Stimulated activated CD4-positive, alpha-beta T cell treated with anti-CD3 and anti-CD28 coated beads, Interleukin-4, amount 100 ng/mL, for 4 hours (primary cell): ENCODE measurements around the gene NDUFB8.
"Not testable (repeated sequence)": the region's sequence is repeated elsewhere in the genome, so short reads cannot be mapped to it uniquely, and the experiment has no call there.

Source experiments
- DNase-seq, 2 experiments: peaks; one replicate each; pipeline ENCODE4 v3.0.0-alpha.2; 2020

Gene NDUFB8

GRCh38 chr10:100529475-100530298 is at the start of gene NDUFB8:
Gene NDUFB8, minus strand, starts transcription at chr10:100529871. Its CDS starts 20 bp downstream, at chr10:100529851.
- DNase-seq, result peak; percentile 82 to 84

GRCh38 chr10:100576282-100576635 is 46.6 kb upstream of the NDUFB8 start:
- no peak for DNase-seq

- DNase-seq, result no peak
Measured at GRCh38 chr10:100575585-100576281, 46.1 kb upstream of the NDUFB8 start.

- not testable (repeated sequence) for DNase-seq
Measured at GRCh38 chr10:100575146-100575545, 45.5 kb upstream of the NDUFB8 start.

GRCh38 chr10:100571084-100571856 is 41.6 kb upstream of the NDUFB8 start:
- DNase-seq, result no peak

GRCh38 chr10:100570506-100570905 is 40.8 kb upstream of the NDUFB8 start:
- no peak for DNase-seq

- DNase-seq, result no peak
Measured at GRCh38 chr10:100569687-100570481, 40.2 kb upstream of the NDUFB8 start.

- DNase-seq, result no peak
Measured at GRCh38 chr10:100568912-100569311, 39.2 kb upstream of the NDUFB8 start.

GRCh38 chr10:100567826-100568225 is 38.2 kb upstream of the NDUFB8 start:
- DNase-seq, result no peak

GRCh38 chr10:100567249-100567648 is 37.6 kb upstream of the NDUFB8 start:
- no peak for DNase-seq

GRCh38 chr10:100566561-100566960 is 36.9 kb upstream of the NDUFB8 start:
- no peak for DNase-seq

- DNase-seq, result no peak
Measured at GRCh38 chr10:100565206-100565985, 35.7 kb upstream of the NDUFB8 start.

- DNase-seq, result peak; percentile 75 to 77
Measured at GRCh38 chr10:100562008-100562672, 32.5 kb upstream of the NDUFB8 start.

- no peak for DNase-seq
Measured at GRCh38 chr10:100561005-100561404, 31.3 kb upstream of the NDUFB8 start.

- no peak for DNase-seq
Measured at GRCh38 chr10:100560248-100560647, 30.6 kb upstream of the NDUFB8 start.

- no peak for DNase-seq
Measured at GRCh38 chr10:100554902-100555301, 25.2 kb upstream of the NDUFB8 start.

GRCh38 chr10:100553929-100554328 is 24.3 kb upstream of the NDUFB8 start:
- DNase-seq, result no peak

GRCh38 chr10:100551738-100552137 is 22.1 kb upstream of the NDUFB8 start:
- DNase-seq, result no peak

GRCh38 chr10:100551196-100551595 is 21.5 kb upstream of the NDUFB8 start:
- DNase-seq, result no peak

- DNase-seq, result no peak
Measured at GRCh38 chr10:100544950-100545349, 15.3 kb upstream of the NDUFB8 start.

GRCh38 chr10:100537475-100537874 is 7.8 kb upstream of the NDUFB8 start:
- no peak for DNase-seq
